ENCODE results near the gene CRIP1.

CRIP1 gene

GRCh38 chr14:105466531-105467248 is 20.0 kb upstream of the CRIP1 start:
- no peak for DNase-seq (ENCODE audit: extremely low read depth, low read depth)
- no peak for TF ChIP-seq CTCF (IDR thresholded peaks at IDR 0.05; ENCODE audit: low read depth, low read length, missing control alignments)
- H3K4me3 ChIP-seq (replicated peaks; ENCODE audit: low read depth, low read length): no peak overlapping the region

- DNase-seq (ENCODE audit: extremely low read depth, low read depth): no peak
- no peak for TF ChIP-seq CTCF (IDR thresholded peaks at IDR 0.05; ENCODE audit: low read depth, low read length, missing control alignments)
- H3K4me3 ChIP-seq (replicated peaks; ENCODE audit: low read depth, low read length): no peak overlapping the region
Observed at GRCh38 chr14:105467249-105467941, 19.3 kb upstream of the CRIP1 start.

- no peak for DNase-seq (ENCODE audit: extremely low read depth, low read depth)
- no peak for TF ChIP-seq CTCF (IDR thresholded peaks at IDR 0.05; ENCODE audit: low read depth, low read length, missing control alignments)
Observed at GRCh38 chr14:105467942-105468471, 18.7 kb upstream of the CRIP1 start.

GRCh38 chr14:105468621-105469241 is 18.0 kb upstream of the CRIP1 start:
- no peak overlapping the region for H3K4me3 ChIP-seq (replicated peaks; ENCODE audit: low read depth, low read length)
- DNase-seq (ENCODE audit: extremely low read depth, low read depth): no peak
- no peak for TF ChIP-seq CTCF (IDR thresholded peaks at IDR 0.05; ENCODE audit: low read depth, low read length, missing control alignments)

More at GRCh38 chr14:105467942-105468471, 18.7 kb upstream of the CRIP1 start:
- no peak overlapping the region for H3K4me3 ChIP-seq (replicated peaks; ENCODE audit: low read depth, low read length)

GRCh38 chr14:105469456-105470349 is 17.0 kb upstream of the CRIP1 start:
- H3K4me3 ChIP-seq (replicated peaks; ENCODE audit: low read depth, low read length): no peak overlapping the region
- DNase-seq (ENCODE audit: extremely low read depth, low read depth): no peak
- no peak for TF ChIP-seq CTCF (IDR thresholded peaks at IDR 0.05; ENCODE audit: low read depth, low read length, missing control alignments)

Data from HFF-Myc (cell line).